GM18498 (cell line): Measurements from ENCODE around the gene MEIOB.
"Not testable (repeated sequence)": the region's sequence is repeated elsewhere in the genome, so short reads cannot be mapped to it uniquely, and the experiment has no call there.

Source experiments
- ATAC-seq: cut with Tn5 transposase; IDR thresholded peaks from one replicate; pipeline ENCODE4 v1.9.1; 2021; ENCODE audit warnings: mild to moderate bottlenecking, moderate library complexity; ENCODE audit not compliant: unreplicated experiment

The MEIOB gene

GRCh38 chr16:1908184-1908583 lies 36.2 kb upstream of the MEIOB start:
- no peak for ATAC-seq

GRCh38 chr16:1907226-1907860 lies 35.4 kb upstream of the MEIOB start:
- ATAC-seq = no peak

GRCh38 chr16:1906846-1907165 lies 34.8 kb upstream of the MEIOB start:
- no peak for ATAC-seq

DNA sequence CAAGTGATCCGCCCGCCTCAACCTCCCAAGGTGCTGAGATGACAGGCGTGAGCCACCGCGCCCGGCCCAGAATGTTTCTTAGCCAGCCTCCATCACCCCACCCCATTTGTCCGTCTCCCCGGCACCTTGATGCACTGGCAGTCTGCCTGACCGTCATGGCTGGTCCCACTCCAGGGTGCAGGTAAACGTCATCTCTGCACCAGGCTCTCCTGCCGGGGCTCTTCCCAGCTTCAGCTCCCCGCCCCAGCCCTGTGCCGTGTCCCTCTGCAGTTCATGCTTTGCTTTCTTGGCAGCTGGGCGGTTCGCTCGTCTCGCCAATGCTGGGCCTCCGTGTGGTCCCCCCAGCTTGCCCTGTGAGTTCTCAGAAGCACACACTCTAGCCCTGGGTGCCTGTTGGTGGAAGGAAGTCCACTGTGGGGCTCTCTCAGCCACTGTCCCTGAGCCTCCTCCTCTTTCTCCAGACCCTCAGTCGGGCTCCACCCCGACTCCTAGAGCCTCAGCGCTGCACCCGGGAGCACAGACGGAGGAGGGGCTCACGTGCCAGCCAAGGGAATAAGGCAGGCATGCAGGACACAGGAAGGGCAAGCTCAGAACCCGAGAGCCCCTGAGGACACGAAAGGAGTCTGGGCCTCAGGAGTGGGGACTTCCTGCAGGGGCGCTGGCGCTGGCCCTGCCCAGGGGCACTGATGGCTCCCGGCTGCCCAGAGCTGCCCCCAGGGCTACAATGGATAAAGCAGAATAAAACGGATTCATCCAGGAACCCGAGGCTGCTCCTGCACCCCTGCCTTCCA lies 34.3 kb upstream of the MEIOB start:
- ATAC-seq = no peak

- ATAC-seq = no peak
Observed at GRCh38 chr16:1903845-1904840, 32.2 kb upstream of the MEIOB start.

GRCh38 chr16:1903220-1903574 lies 31.2 kb upstream of the MEIOB start:
- no peak for ATAC-seq

GRCh38 chr16:1902547-1903219 lies 30.7 kb upstream of the MEIOB start:
- ATAC-seq = no peak

DNA sequence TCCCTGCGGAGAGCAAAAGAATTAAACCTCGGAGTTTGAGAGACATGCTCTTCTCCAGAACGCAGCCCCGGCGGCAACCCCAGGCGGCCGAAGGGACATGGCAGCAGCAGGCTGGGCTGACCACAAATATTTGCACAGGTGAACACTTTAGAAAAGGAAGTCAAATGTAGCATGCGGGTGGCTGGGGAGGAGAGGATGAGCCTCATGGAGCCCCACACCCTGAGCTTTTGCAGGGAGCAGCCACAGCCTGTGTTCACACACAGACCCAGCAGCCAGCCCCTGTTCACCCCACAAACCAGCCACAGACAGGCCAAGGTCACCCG lies 28.4 kb upstream of the MEIOB start:
- ATAC-seq = no peak

DNA sequence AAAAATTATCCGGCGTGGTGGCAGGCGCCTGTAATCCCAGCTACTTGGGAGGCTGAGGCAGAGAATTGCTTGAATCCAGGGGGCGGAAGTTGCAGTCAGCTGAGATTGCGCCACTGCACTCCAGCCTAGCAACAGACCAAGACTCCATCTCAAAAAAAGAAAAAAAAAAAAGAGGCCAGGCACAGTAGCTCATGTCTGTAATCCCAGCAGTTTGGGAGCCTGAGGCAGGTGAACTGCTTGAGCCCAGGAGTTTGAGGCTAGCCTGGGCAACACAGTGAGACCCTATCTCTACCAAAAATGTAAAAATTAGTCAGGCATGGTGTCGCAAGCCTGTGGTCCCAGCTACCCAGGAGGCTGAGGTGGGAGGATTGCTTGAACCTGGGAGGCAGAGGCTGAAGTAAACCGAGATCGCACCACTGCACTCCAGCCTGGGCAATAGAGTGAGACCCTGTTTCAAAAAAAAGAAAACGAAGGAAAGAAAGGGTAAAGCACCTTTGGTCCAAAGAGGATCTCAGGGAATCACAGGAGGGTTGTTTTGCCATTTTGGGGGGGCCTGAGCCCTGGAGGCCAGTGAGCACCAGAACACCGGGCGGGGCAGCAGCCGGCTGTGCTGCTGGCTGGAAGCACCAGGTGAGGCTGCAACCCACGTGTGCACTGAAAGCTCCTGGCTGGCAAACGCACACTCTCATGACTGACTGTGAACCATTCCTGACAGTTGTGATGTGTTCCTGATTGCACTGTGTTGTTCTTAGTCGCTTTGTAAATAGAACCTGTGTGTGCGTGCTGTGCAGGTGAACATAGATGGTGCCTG lies 27.9 kb upstream of the MEIOB start:
- no peak for ATAC-seq

GRCh38 chr16:1897692-1898091 lies 25.7 kb upstream of the MEIOB start:
- not testable (repeated sequence) for ATAC-seq

DNA sequence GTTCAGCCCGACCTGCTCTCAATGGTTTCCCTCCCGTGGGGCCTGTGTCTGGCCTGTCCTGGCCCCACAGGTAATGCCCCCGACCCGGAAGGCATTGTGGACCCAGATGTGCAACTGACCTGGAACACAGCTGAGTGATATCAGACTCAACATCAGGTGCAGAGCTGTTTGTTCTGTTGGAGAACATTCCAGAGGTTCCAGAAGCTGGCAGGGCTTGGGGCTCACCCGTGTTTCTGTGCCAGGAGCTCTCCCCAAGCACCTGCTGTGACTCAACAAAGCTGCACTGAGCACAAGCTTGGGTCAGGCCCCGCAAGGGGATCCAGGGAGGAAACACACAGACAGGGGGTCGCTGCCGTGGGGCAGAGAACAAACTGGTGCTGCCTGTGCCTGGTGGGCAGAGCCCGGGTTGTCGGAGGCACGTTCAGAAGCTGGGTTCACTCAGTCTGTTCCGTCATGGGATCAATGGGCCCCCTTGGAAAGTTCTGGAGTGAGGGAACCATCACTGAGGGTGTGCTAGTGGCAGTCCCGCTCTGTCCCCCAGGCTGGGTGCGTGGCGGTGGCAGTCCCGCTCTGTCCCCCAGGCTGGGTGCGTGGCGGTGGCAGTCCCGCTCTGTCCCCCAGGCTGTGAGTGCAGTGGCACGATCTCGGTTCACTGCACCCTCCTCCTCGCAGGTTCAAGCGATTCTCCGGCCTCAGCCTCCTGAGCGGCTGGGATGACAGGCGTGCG lies 24.1 kb upstream of the MEIOB start:
- ATAC-seq = no peak

DNA sequence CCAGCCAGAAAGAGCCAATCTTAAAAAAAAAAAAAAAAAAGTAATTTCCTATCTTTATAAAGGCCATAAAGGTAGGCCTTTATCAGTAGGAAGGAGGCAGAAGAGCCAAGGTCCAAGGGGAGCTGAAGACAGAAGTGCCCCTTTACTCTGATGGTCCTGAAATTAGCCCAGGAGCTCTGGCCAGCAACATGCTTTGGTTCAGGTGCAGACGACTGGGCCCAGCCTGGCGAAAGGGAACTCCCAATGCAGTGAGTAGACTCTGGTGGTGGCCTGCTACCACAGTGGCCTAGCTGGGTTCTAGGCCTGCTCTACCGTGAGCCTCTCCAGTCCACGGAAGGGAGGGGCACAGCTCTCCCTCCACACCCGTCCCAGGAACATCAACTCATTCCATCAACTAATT lies 23.1 kb upstream of the MEIOB start:
- ATAC-seq = no peak

GRCh38 chr16:1890708-1891050 lies 18.7 kb upstream of the MEIOB start:
- ATAC-seq = no peak

DNA sequence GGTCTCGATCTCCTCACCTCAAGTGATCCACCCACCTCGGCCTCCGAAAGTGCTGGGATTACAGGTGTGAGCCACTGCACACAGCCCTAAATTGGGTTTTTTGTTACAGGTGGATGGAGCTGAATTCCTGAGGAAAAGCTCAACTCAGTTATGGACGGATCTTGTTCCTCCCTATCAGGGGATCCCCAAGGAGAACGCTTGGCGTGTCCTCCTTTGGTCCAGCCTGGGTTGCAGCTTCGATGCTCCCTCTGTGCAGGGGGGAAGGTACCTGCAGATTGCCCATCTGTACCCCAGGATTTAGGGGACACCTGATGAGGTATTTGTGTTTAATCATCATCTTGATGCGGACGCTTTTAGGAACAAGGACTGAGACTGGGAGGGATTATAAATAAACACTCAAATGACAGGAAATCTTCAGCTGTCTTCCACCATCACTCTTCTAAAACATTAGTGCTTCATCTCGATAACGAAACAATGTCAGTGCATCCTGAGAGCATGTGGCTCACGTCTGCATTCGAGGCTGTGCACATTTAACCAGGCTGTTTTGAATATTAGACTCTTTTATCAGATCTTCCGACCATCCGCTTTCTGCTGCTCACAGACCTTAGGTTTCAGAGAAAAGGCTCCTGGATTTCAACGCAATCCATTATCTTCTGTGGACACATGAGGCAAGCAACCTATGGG lies 18.2 kb upstream of the MEIOB start:
- ATAC-seq = no peak

GRCh38 chr16:1887711-1888354 lies 15.9 kb upstream of the MEIOB start:
- no peak for ATAC-seq

GRCh38 chr16:1884889-1885288 lies 12.9 kb upstream of the MEIOB start:
- ATAC-seq = no peak

DNA sequence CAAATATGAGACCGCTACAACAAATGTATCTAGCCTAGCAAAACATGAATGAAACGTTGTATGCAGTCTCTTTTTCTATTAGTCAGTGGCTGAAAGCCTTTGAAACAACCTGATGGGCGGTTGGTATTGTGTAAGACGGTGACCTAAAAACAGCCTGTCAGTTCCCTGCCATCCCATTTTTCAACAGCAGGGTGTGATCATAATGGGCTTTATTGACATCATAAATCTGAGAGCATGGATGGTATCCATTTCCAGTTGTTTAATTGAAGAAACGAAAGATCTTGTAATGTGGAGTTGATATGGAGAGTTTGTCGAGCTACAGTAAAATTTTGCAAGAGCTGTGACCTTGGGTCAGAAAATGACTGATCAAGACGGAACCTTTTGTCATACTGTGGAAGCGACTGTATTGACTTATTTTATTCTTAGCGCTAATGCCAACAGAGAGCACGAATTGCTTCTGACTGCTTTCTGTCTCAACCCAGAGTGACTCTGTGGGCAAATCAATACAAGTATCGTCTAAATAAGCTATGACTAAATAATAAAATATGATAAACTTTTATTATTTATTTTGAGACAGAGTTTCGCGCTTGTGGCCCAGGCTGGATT lies 12.3 kb upstream of the MEIOB start:
- ATAC-seq = no peak

- ATAC-seq = not testable (repeated sequence)
Observed at GRCh38 chr16:1881172-1881571, 9.2 kb upstream of the MEIOB start.
